Measurements from ENCODE around the gene COMMD3. TPM values are rescaled to one million over a fixed set of nuclear protein-coding genes. Genes with fewer than 3 reads are reported as not detected.

COMMD3 gene
- total and polyA plus RNA-seq, 9 of the 15 experiments (the other 6 are each of a cell fraction or from before 2014, with no cell fraction given): 50.7 to 217 (median 80.1) TPM

DNA sequence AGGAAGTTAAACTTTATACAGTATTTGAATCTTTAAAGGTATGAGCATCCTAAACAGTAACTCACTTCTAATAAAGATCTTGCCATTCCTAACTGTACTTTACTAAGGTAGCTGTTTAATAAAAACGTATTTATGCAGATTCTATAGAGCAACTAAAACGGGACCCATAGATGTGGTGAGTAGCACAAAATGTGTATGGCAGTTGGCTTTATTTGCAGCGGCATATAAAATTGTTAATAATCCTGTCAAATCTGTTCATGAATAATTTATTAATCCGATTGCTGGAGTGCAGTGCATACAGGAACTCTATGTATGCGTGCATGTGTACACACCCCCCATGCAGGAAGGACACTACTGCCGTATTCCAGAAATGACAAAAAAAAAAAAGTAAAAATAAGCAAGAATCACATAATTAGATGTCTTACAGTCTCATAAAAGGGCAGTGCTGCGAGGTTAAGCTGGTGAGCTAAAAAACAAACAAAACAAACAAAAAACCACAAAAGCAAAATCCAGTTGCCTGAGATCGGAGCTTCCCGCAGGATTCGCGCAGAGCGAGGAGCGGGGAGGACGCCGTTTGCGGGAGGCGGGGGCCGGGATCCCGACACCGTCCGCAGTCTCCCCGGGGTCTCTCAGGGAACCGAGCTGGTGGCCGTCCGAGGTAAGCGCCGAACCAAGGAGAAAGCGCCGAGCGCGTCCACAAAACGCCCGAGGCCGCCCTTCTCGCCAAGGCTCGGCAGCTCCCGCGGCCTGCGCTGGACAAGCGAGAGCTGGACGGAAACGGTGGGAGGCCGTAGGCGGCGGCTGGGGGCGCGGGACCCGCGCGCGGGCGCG, 518 bp upstream of the COMMD3 start (continued):
- TF ChIP-seq, protein P1, sequence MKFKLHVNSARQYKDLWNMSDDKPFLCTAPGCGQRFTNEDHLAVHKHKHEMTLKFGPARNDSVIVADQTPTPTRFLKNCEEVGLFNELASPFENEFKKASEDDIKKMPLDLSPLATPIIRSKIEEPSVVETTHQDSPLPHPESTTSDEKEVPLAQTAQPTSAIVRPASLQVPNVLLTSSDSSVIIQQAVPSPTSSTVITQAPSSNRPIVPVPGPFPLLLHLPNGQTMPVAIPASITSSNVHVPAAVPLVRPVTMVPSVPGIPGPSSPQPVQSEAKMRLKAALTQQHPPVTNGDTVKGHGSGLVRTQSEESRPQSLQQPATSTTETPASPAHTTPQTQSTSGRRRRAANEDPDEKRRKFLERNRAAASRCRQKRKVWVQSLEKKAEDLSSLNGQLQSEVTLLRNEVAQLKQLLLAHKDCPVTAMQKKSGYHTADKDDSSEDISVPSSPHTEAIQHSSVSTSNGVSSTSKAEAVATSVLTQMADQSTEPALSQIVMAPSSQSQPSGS (CRISPR knock-in tag; IDR thresholded peaks at IDR 0.05): no peak
- TF ChIP-seq SAFB2 (IDR thresholded peaks at IDR 0.05; ENCODE audit: borderline replicate concordance, low read depth, low read length, severe bottlenecking) (no peak), FOXK2 (conservative IDR thresholded peaks at IDR 0.05 in 1 of 2, IDR thresholded peaks at IDR 0.05 in 1 of 2; ENCODE audit: low read depth in 2 of 2) (peak; percentile 63 to 69), DIDO1 (tag; IDR thresholded peaks at IDR 0.05; ENCODE audit: low read depth) (no peak), ZNF165 (CRISPR knock-in tag; IDR thresholded peaks at IDR 0.05; ENCODE audit: borderline replicate concordance) (no peak), BCL6 (CRISPR knock-in tag; IDR thresholded peaks at IDR 0.05) (no peak), FOXA3 (CRISPR knock-in tag; conservative IDR thresholded peaks at IDR 0.05 in 1 of 2, IDR thresholded peaks at IDR 0.05 in 1 of 2) (no peak), U2AF2 (optimal IDR thresholded peaks at IDR 0.05; ENCODE audit: low read depth, low read length) (no peak), THRAP3 (IDR thresholded peaks at IDR 0.05; ENCODE audit: borderline replicate concordance) (no peak), ARNT (IDR thresholded peaks at IDR 0.05) (peak in 1 of 2 experiments; percentile 37; a peak in 1 of 4 replicates), ATF1 (CRISPR knock-in tag; IDR thresholded peaks at IDR 0.05) (no peak), ATF1 (tag; IDR thresholded peaks at IDR 0.05) (no peak), CHD4 (IDR thresholded peaks at IDR 0.05; ENCODE audit: insufficient read depth, insufficient replicate concordance, low read depth, low read length, poor library complexity, severe bottlenecking) (no peak), ZNF57 (CRISPR knock-in tag; IDR thresholded peaks at IDR 0.05) (no peak), NCOA6 (IDR thresholded peaks at IDR 0.05) (no peak), ZNF124 (CRISPR knock-in tag; IDR thresholded peaks at IDR 0.05) (no peak)
- TF ChIP-seq, protein P2, sequence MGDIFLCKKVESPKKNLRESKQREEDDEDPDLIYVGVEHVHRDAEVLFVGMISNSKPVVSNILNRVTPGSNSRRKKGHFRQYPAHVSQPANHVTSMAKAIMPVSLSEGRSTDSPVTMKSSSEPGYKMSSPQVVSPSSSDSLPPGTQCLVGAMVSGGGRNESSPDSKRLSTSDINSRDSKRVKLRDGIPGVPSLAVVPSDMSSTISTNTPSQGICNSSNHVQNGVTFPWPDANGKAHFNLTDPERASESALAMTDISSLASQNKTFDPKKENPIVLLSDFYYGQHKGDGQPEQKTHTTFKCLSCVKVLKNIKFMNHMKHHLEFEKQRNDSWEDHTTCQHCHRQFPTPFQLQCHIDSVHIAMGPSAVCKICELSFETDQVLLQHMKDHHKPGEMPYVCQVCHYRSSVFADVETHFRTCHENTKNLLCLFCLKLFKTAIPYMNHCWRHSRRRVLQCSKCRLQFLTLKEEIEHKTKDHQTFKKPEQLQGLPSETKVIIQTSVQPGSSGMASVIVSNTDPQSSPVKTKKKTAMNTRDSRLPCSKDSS (IDR thresholded peaks at IDR 0.05; ENCODE audit: low read depth, partially characterized antibody): no peak
- TF ChIP-seq, protein P3, sequence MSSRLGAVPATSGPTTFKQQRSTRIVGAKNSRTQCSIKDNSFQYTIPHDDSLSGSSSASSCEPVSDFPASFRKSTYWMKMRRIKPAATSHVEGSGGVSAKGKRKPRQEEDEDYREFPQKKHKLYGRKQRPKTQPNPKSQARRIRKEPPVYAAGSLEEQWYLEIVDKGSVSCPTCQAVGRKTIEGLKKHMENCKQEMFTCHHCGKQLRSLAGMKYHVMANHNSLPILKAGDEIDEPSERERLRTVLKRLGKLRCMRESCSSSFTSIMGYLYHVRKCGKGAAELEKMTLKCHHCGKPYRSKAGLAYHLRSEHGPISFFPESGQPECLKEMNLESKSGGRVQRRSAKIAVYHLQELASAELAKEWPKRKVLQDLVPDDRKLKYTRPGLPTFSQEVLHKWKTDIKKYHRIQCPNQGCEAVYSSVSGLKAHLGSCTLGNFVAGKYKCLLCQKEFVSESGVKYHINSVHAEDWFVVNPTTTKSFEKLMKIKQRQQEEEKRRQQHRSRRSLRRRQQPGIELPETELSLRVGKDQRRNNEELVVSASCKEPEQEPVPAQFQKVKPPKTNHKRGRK (tag; IDR thresholded peaks at IDR 0.05): peak; percentile 42; the same call in 1 of the 2 replicates
- TF ChIP-seq, protein P4, sequence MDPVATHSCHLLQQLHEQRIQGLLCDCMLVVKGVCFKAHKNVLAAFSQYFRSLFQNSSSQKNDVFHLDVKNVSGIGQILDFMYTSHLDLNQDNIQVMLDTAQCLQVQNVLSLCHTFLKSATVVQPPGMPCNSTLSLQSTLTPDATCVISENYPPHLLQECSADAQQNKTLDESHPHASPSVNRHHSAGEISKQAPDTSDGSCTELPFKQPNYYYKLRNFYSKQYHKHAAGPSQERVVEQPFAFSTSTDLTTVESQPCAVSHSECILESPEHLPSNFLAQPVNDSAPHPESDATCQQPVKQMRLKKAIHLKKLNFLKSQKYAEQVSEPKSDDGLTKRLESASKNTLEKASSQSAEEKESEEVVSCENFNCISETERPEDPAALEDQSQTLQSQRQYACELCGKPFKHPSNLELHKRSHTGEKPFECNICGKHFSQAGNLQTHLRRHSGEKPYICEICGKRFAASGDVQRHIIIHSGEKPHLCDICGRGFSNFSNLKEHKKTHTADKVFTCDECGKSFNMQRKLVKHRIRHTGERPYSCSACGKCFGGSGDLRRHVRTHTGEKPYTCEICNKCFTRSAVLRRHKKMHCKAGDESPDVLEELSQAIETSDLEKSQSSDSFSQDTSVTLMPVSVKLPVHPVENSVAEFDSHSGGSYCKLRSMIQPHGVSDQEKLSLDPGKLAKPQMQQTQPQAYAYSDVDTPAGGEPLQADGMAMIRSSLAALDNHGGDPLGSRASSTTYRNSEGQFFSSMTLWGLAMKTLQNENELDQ (CRISPR knock-in tag; IDR thresholded peaks at IDR 0.05; ENCODE audit: borderline replicate concordance): no peak

Data from K562 (cell line).